Nephron (organoid): ENCODE data around the gene DHCR7.

Source experiments
- H3K27ac Mint-ChIP-seq, 3 experiments: 2 replicates each; pipeline ENCODE4 v1.8.0; 2020; ENCODE audit warnings: mixed read lengths in 3 of 3, mild to moderate bottlenecking in 2 of 3, moderate library complexity in 1 of 3
- H3K27me3 Mint-ChIP-seq: 2 replicates; pipeline ENCODE4 v1.8.0; 2021; ENCODE audit warnings: low read depth, mild to moderate bottlenecking, moderate library complexity, mixed read lengths
- H3K36me3 Mint-ChIP-seq: 2 replicates; pipeline ENCODE4 v1.8.0; 2020; ENCODE audit warnings: low read depth, mixed read lengths
- H3K4me1 Mint-ChIP-seq: 2 replicates; pipeline ENCODE4 v1.8.0; 2020; ENCODE audit warnings: mixed read lengths
- H3K4me3 Mint-ChIP-seq, 3 experiments: 2 replicates each; pipeline ENCODE4 v1.8.0; 2020; ENCODE audit warnings: mild to moderate bottlenecking in 3 of 3, mixed read lengths in 3 of 3, moderate library complexity in 2 of 3
- H3K9me3 Mint-ChIP-seq: 2 replicates; pipeline ENCODE4 v1.8.0; 2020; ENCODE audit warnings: mixed read lengths
- TF ChIP-seq, protein P1 (sequence below), 3 experiments: fragments of 200-600 bp; sonication (generic); IDR thresholded peaks; one replicate each; pipeline ENCODE4 v1.5.0; 2021; ENCODE audit warnings: antibody characterized with exemption in 3 of 3; ENCODE audit not compliant: unreplicated experiment in 3 of 3

The DHCR7 gene

GRCh38 chr11:71451596-71452198 lies 3.5 kb upstream of the DHCR7 start:
- Mint-ChIP-seq H3K36me3 (peaks cover 15% of the 10 kb centered on the region), H3K27ac (peak overlapping the region; percentile 4 to 34 (median 30)), H3K4me1 (peaks cover 46% of the 10 kb centered on the region)

DNA sequence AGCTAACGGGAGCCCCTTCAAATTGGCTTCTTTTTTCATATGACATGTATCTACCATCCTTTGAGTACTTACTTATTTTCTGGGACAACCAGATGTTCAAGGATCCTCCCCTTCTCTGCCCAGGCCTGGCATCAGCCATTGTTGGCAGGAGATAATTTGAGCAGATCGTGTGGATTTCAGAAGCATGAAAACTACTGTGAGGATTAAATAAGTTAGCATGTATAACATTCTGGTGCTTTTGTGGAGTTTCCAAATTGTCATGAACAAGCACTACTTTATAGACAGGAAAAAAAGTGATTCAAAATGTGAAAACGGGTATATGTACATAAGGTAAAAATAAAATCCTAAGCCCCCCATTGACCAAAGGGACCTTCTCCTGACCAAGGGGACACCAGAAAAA lies 2.7 kb upstream of the DHCR7 start:
- Mint-ChIP-seq H3K36me3 (peaks cover 15% of the 10 kb centered on the region), H3K27ac (peak overlapping the region in 1 of 3 experiments; percentile 15), H3K4me3 (peak overlapping the region; percentile 35 to 93 (median 91)), H3K9me3 (peaks cover 1% of the 10 kb centered on the region), H3K4me1 (peaks cover 46% of the 10 kb centered on the region), H3K27me3 (no peaks in the 10 kb centered on the region)
- TF ChIP-seq, protein P1, sequence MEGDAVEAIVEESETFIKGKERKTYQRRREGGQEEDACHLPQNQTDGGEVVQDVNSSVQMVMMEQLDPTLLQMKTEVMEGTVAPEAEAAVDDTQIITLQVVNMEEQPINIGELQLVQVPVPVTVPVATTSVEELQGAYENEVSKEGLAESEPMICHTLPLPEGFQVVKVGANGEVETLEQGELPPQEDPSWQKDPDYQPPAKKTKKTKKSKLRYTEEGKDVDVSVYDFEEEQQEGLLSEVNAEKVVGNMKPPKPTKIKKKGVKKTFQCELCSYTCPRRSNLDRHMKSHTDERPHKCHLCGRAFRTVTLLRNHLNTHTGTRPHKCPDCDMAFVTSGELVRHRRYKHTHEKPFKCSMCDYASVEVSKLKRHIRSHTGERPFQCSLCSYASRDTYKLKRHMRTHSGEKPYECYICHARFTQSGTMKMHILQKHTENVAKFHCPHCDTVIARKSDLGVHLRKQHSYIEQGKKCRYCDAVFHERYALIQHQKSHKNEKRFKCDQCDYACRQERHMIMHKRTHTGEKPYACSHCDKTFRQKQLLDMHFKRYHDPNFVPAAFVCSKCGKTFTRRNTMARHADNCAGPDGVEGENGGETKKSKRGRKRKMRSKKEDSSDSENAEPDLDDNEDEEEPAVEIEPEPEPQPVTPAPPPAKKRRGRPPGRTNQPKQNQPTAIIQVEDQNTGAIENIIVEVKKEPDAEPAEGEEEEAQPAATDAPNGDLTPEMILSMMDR (IDR thresholded peaks at IDR 0.05; ENCODE audit: unreplicated experiment in 3 of 3): no peak

More at GRCh38 chr11:71451596-71452198, 3.5 kb upstream of the DHCR7 start:
- Mint-ChIP-seq H3K9me3 (no peaks in the 10 kb centered on the region), H3K27me3 (no peaks in the 10 kb centered on the region), H3K4me3 (peak overlapping the region; percentile 78 to 93 (median 91))
- TF ChIP-seq, protein P1 (IDR thresholded peaks at IDR 0.05; ENCODE audit: unreplicated experiment in 3 of 3): no peak

- H3K9me3 Mint-ChIP-seq: peaks cover 3% of the 10 kb centered on the region
- TF ChIP-seq, protein P1 (IDR thresholded peaks at IDR 0.05; ENCODE audit: unreplicated experiment in 3 of 3): no peak
- no peaks in the 10 kb centered on the region for H3K27me3 Mint-ChIP-seq
- H3K27ac Mint-ChIP-seq: no peak overlapping the region
- peak overlapping the region; percentile 35 to 93 (median 91) for H3K4me3 Mint-ChIP-seq
- H3K4me1 Mint-ChIP-seq: peaks cover 46% of the 10 kb centered on the region
- peaks cover 15% of the 10 kb centered on the region for H3K36me3 Mint-ChIP-seq
Observed at GRCh38 chr11:71450507-71450906, 2.3 kb upstream of the DHCR7 start.

- Mint-ChIP-seq H3K9me3 (peaks cover 3% of the 10 kb centered on the region), H3K36me3 (peaks cover 24% of the 10 kb centered on the region), H3K27ac (peak overlapping the region; percentile 10 to 66 (median 49)), H3K4me1 (peaks cover 43% of the 10 kb centered on the region), H3K27me3 (no peaks in the 10 kb centered on the region), H3K4me3 (peak overlapping the region; percentile 88 to 93 (median 89))
- TF ChIP-seq, protein P1 (IDR thresholded peaks at IDR 0.05; ENCODE audit: unreplicated experiment in 3 of 3): no peak
Observed at GRCh38 chr11:71449596-71449995, 1.4 kb upstream of the DHCR7 start.

GRCh38 chr11:71447791-71448256 lies 369 bp downstream of the DHCR7 start:
- Mint-ChIP-seq H3K27me3 (no peaks in the 10 kb centered on the region), H3K9me3 (peaks cover 3% of the 10 kb centered on the region), H3K27ac (peak overlapping the region; percentile 51 to 65 (median 52)), H3K4me3 (peak overlapping the region; percentile 89 to 93 (median 92)), H3K36me3 (peaks cover 32% of the 10 kb centered on the region), H3K4me1 (peaks cover 41% of the 10 kb centered on the region)
- TF ChIP-seq, protein P1 (IDR thresholded peaks at IDR 0.05; ENCODE audit: unreplicated experiment in 3 of 3): no peak
